ENCODE data around the gene SWT1.
"Not testable (repeated sequence)": the region's sequence is repeated elsewhere in the genome, so short reads cannot be mapped to it uniquely, and the experiment has no call there.

The SWT1 gene

DNA sequence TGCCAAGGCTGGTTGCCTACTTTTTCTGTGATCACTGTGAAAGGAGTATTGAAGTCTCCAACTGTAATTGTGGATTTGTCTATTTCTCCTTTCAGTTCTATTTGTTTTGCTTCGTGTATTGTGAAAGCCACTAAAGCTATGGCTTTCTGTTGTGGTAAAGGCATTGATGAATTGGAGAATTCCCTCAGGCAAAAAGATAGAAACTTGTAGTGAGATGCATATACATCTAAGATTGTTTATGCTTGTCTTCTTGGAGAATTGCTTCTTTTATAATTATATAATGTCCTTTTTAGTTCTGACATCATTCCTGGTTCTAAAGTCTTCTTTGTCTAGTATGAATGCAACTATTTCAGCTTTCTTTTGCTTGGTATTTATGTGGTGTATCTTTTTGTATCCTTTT is 36.8 kb downstream of the SWT1 start:
- no peak for DNase-seq

DNA sequence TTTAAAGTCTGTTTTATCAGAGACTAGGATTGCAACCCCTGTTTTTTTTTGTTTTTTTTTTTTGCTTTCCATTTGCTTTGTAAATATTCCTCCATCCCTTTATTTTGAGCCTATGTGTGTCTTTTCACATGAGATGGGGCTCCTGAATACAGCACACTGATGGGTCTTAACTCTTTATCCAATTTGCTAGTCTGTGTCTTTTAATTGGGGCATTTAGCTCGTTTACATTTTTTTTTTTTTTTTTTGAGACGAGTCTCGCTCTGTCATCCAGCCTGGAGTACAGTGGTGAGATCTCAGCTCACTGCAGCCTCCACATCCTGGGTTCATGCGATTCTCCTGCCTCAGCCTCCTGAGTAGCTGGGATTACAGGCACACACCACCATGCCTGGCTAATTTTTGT is 41.7 kb downstream of the SWT1 start:
- not testable (repeated sequence) for DNase-seq

DNA sequence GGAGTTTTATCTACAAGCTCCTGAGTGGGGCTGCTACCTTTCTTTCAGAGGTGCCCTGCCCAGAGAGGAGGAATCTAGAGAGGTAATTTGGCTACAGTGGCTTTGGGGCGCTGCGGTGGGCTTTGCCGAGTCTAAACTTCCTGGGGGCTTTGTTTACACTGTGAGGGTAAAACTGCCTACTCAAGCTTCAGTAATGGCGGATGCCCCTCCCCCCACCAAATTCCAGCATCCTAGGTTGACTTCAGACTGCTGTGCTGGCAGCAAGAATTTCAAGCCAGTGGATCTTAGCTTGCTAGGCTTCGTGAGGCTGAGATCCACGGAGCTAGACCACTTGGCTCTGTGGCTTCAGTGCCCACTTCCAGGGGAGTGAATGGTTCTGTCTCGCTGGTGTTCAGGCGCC is 43.9 kb downstream of the SWT1 start:
- no peak for DNase-seq

DNA sequence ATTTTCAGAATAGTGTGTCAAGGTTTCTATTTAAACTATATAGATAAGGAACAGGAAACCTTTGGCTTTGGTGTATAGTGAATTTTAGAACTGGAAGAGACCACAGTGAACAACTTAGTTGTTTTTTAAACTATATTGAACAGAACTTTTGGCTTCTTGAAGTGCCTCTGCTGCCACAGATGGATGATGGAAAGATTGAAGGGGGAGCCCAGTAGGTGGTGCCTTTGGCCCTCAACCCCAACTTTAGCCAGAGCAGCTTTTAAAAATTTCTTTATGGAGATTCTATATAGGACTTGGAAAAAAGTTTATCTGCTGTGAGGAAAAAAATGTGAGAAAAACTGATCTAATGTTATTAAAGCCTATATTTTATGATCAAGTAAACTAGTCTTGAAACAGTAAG is 50.2 kb downstream of the SWT1 start:
- DNase-seq = no peak

DNA sequence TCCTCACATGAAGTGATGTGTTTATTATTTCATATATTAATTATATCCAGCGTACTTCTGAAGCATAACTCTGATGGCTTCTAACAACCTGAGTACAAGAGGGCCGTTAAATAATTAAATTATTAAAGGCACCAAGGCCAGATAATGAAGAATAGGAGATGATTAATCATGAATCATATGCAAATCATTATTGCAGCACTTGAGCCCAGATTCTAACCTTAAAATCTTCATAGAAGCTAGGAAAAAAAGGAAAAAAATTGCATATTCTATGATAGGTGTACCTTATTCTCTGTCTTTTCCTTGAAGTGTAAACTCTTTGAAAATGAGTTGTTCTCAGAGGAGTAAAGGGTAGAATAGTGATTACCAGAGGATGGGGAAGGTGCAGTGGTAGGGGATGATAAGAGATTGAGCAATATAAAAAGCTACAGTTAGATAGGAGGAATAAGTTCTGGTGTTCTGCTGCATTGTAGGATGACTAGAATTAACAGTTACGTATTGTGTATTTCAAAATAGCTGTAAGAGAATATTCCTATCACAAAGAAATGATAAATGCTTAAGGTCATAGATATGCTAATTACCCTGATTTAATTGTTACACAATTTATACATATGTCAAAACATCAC is 51.1 kb downstream of the SWT1 start:
- DNase-seq = no peak

DNA sequence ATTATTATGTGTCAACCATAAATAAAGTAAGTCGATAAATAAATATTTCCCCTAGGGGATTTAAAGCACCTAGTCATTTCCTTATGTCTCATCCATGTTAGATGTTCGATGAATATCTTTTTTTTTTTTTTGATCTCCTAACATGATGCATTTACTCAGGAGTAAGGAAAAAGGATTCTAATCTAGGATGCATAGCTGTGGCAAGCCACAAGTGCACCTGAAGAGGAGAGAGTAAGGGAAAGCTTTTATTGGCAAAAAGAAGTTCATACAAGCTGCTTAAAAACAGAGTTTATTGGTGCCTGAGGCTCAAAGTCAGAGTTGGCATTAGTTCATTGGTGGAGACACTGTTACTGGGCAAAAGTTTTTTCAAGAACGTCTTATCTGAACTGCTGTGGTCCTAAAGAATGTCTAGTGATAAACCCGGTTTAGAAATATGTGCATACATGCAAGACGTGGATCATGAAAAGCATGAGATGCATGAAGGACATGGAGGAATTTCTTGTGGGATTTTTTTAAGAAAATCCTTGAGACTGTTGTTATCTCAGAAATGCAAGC is 51.7 kb downstream of the SWT1 start:
- DNase-seq = no peak

DNA sequence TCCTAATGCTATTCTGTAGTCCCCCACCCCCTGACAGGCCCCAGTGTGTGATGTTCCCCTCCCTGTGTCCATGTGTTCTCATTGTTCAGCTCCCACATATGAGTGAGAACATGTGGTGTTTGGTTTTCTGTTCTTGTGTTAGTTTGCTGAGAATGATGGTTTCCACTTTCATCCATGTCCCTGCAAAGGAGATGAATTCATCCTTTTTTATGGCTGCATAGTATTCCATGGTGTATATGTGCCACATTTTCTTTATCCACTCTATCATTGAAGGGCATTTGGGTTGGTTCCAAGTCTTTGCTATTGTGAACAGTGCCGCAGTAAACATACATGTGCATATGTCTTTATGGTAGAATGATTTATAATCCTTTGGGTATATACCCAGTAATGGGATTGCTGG is 52.4 kb downstream of the SWT1 start:
- DNase-seq = not testable (repeated sequence)

DNA sequence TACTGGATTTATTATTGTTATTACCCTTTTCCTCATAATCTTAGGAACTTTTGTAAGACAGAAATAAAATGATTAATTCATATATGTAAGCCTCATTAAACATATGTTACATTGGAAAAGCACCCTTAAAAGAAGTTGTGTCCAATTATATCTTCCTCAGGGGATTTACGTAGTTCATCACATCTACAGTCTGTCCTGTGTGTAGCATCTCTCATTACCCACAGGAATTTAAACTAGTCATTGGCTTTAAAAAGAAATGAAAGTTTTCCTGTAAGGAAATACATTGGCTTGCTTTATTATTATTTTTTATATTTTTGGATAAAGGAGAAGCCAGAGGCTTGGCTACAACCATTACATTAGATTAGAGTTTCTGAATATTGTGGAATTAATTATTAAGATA is 56.1 kb downstream of the SWT1 start:
- no peak for DNase-seq

DNA sequence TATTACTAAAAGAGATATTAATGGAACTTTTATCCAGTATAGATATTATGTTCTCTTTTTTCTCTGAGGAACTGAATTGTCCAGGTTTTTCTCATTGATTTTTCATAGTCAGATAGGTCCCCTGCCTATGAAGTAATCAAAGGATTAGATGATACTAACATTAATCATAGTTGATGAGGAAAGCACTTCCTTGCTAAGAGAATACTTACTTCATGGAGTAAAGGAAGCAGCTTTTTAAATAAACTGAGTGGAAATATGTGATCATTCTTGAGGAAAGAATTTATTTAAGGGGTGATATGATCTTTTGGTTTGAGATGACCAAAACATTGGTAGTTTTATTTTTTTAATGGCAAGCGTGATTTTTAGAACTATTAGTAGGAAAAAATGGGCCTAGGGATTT is 58.9 kb downstream of the SWT1 start:
- DNase-seq = no peak

DNA sequence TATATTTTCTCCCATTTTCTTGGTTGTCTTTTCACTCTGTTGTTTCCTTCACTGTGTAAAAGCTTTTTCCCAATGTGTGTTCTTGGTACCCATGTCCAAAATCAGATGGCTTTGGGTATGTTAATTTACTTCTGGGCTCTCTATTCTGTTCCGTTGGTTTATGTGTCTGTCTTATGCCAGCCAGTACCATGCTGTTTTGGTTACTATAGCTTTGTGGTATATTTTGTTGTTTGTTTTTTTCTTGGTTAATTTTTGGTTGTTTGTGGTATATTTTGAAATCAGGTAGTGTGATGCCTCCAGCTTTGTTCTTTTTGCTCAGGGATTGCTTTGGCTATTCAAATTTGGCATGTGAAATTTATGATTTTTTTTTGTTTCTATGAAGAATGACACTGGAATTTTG is 67.2 kb downstream of the SWT1 start:
- no peak for DNase-seq

DNA sequence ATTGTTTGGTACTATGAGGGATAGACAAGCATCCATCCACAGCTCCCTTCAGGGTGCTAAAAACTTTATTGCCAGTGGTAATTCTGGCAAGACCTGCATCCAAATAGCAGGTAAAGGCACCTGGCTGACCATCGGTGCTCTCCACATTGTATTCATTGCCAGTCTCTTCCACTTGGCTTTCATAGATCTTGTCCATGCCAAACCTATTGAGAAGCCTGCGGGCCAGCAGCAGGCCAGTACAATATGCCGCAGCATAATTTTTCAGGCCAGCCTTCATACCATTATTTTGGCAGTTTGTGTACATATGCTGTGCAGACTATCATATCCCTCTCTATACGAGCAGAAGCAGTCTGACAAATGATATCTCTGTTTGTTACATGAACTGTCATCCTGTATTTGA is 70.2 kb downstream of the SWT1 start:
- no peak for DNase-seq

DNA sequence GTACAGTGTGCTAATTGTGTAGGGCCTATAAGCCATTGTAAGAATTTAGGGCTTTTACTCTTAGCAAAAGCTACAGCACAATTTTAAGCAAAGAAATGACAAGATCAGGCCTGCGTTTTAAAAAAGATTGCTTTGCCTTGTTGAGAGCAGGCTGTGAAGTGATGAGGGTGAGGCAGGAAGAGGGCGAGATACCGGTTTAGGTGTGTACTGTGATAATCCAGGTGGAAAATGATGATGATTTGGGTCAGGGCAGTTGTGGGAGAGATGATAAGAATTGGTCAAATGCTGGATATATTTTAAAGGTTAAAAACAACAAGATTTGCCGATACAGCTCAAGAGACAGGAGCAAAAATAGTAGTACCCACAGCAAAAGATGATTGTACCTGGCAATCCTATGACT is 72.0 kb downstream of the SWT1 start:
- DNase-seq = no peak

DNA sequence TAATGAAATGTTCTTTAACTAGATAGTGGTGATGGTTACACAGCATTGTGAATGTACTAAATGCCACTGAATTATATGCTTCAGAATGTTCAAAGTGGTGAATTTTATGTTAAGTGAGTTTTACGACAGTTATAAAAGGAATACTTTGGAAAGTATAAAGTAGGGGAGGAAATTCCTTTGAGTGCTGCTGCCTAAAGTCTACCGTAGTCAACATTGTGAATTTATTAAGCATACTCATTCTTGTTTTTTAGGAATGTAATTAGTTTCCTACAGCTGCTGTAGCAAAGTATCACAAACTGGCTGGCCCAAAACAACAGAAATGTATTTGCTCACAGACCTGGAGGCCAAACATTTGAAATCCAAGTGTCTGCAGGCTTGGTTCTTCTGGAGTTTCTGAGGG is 73.0 kb downstream of the SWT1 start:
- DNase-seq = no peak

DNA sequence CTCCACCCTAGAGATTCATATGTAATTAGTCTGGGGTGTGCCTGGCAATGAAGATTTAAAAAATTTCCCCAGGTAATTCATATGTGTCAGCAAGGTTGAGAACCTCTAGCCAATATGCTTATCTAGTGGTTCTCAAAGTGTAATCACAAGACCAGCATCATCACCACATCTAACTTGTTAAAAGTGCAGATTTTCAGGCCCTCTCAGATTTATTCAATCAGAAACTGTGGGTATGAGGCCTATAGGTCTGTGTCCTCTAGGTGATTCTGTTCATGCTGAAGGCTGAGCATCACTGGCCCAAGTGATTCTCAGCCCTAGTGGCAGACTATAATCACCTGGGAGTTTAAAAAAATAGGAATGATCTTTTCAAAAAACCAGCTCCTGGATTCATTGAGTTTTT is 75.9 kb downstream of the SWT1 start:
- no peak for DNase-seq

DNA sequence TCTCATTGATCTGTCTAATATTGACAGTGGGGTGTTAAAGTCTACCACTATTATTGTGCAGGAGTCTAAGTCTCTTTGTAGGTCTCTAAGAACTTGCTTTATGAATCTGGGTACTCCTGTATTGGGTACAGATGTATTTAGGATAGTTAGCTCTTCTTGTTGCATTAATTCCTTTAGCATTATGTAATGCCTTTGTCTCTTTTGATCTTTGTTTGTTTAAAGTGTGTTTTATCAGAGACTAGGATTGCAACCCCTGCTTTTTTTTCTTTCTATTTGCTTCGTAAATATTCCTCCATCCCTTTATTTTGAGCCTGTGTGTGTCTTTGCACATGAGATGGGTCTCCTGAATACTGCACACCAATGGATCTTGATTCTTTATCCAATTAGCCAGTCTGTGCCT is 77.2 kb downstream of the SWT1 start:
- not testable (repeated sequence) for DNase-seq

DNA sequence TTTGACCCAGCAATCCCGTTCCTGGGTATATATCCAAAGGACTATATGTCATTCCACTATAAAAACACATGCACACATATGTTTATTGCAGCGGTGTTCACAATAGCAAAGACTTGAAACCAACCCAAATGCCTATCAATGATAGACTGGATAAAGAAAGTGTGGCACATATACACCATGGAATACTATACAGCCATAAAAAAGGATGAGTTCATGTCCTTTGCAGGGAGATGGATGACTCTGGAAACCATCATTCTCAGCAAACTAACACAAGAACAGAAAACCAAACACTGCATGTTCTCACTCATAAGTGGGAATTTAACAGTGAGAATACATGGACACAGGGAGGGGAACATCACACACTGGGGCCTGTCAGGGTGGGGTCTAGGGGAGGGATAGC is 80.2 kb downstream of the SWT1 start:
- DNase-seq = not testable (repeated sequence)

DNA sequence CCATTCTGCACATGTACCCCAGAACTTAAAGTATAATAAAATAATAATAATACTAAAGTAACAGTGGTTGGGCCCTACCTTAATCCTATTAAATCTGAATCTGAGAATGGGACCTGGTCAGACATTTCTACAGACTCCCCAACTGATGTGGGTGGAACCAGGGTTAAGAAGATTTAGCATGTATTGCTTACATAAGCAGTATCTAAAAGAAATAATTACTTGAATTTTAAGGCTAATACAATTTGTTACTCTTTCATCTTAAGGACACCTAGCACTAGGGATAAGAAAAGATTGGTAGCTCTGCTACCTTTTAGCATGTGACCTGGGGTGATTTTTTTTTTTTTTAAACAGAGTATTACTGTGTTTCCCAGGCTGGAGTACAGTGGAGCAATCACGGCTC is 80.7 kb downstream of the SWT1 start:
- DNase-seq = no peak

DNA sequence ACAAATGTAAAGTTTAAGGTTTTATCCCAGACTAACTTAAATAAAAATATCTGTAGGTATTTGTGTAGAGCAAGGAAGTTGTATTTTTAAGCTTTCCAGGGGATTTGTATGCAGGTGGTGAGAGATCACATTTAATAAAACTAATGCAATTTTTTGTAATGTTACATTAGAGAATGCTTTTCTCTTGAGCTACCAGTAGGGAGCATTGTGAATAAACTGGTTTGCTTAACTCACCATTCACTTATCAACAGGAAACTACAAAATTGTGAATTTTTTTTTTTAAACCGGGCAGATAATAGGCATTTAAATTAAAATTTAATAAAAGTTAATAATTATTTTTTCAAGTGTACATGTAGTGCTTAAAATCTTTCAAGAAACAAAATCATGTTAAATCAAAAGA is 81.5 kb downstream of the SWT1 start:
- peak in 2 of 6 experiments; percentile 18 to 31 for DNase-seq

DNA sequence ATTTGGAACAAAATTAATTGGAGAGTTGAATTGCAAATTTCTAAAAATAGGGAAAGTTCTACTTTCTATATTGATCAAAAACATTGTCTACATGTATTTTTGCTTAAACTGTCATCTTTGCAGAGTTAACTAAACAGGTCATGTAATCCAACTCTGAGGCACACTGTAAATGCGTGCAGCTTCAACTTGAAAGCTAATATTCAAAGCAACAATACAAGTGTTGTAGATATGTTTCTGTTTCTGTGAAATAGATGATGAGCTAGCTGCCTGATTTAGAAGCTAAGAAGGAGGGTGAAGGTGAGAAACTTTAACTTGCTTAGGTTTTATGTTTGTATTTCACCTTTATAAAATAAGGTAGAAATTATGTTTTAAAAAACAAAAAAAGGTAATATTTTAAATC is 82.9 kb downstream of the SWT1 start:
- DNase-seq = peak in 1 of 6 experiments; percentile 24

DNA sequence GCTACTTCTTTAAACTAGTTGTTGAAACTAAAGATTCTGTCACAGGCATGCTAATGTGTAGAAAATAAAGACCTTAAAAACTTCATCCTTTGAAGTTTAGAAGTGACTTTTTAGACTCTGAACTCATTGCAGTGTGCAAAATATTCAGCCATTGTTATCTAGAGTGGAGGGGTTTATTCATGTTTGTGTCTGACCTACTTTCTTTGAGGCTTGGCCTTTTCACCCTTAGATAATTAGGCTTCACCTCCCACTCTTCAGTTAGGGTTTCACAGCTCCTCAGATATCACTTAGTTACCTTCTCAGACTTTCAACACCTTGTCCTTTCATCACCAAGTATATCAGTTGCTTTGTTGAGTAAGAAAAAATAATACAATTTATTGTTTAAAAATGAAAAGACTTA is 84.2 kb downstream of the SWT1 start:
- DNase-seq = no peak

DNA sequence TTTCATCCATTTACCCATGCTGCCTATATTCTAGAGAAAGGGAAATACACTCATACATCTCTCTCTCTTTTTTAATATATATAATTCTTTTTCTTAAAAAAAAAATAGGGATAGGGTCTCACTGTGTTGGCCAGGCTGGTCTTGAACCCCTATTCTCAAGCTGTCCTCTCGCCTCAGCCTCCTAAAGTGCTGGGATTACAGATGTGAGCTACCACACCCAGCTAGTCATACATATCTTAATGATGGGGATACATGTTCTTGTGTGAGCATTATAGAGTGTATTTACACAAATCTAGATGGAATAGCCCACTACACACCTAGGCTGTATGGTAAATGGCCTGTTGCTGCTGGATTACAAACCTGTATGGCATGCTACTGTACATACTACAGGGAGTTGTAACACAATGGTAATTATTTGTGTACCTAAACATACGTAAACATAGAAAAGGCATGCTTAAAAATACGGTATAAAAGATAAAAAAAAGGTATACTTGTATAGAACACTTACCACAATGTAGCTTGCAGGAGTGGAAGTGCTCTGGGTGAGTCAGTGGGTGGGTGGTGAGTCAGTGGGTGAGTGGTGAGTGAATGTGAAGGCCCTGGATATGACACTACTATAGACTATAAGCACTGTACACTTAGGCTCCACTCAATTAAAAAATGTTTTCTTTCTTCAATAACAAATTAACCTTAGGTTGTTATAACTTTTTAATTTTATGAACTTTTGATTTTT is 87.2 kb downstream of the SWT1 start:
- no peak for DNase-seq

DNA sequence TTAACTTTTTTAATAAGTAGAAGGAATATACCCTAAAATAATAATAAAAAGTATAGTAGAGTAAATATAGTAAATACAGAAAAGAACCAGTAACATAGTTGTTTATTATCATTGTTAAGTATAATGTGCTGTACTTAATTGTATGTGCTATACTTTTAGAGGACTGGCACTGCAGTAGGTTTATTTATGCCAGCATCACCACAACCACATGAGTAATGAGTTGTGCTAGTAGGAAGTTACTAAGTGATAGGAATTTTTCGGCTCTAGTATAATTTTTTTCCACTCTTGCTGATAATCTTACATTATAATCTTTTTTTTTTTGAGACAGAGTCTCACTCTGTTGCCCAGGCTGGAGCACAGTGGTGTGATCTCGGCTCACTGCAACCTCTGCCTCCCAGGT is 88.5 kb downstream of the SWT1 start:
- DNase-seq = no peak

DNA sequence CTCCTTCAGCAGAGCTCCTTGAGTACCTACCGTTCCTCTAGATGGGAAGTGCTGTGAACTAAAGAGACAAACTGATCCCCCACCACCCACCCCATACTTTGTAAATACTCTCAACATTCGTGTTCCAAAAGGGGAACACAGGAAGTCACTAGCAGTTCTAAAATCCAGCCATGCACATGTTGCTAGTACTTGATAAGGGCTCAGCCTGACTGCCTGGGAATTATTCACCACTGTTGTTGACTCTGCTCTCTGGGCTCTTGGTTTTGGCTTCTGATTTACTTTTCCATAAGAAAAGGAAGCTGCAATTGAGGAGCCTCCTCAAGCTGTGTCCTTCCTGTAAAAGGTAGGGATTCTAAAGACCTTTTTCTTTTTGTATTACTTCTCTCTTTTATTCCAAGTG is 92.6 kb downstream of the SWT1 start:
- no peak for DNase-seq

DNA sequence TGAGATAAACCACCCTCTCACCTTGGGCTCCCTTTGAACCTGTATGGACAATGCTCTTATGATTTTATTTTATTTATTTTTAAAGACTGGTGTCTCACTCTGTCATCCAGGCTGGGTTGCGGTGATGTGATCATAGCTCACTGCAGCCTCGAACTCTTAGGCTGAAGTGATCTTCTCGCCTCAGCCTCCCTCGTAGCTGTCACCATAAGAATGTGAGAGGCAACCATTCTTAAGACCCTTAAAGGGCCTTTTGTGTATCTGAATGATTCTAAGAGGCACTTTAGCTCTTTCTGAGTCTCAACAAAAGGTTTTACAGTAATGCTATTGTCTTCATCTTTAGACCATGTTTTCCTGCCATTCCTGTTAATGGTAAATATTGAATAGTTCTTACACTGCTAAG is 93.1 kb downstream of the SWT1 start:
- no peak for DNase-seq

DNA sequence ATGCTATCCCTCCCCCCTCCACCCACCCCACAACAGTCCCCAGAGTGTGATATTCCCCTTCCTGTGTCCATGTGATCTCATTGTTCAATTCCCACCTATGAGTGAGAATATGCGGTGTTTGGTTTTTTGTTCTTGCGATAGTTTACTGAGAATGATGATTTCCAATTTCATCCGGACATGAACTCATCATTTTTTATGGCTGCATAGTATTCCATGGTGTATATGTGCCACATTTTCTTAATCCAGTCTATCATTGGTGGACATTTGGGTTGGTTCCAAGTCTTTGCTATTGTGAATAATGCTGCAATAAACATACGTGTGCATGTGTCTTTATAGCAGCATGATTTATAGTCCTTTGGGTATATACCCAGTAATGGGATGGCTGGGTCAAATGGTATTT is 95.0 kb downstream of the SWT1 start:
- DNase-seq = not testable (repeated sequence)

Data from stimulated activated naive CD4-positive, alpha-beta T cell (primary cell).